ENCODE data around the gene ZNF189.

Gene ZNF189

DNA sequence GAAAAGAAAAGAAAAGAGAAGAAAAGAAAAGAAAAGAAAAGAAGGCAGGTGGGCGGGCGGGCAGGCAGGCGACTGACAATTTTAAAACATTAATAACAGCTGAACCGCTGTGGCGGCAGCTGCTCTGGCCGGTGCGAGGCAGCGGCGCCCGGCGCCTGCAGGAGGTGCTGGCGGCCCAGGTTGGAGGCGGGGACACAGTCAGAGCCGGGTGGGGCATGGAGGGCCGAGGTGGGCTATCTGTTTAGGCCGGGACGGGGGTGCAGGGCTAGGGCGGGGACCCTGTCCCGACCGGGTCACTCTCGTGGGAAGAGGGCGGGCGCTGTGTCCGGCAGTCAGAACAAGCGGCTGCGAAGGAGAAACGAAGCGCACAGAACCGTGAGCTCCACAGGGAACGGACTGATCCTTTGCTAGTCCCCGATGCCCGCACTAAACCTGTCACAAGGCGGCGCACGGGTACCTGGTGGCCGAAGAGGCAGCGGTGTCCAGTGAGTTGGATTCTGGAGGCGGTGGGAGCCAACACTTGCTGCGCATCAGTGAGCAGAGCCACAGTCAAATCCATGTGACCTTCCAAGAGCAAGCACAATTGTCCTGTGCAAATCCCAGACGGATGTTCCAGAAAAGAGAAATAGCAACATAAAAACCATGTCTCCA, 50.5 kb downstream of the ZNF189 start:
- Mint-ChIP-seq H3K4me3 (peak overlapping the region; percentile 81 to 83 (median 82)), H3K36me3 (ENCODE audit: low read depth) (no peaks in the 10 kb centered on the region), H3K9me3 (peaks cover 12% of the 10 kb centered on the region), H3K4me1 (peaks cover 11% of the 10 kb centered on the region), H3K27me3 (ENCODE audit: low read depth) (no peaks in the 10 kb centered on the region), H3K27ac (peak overlapping the region; percentile 48 to 71 (median 52))
- TF ChIP-seq, protein P1, sequence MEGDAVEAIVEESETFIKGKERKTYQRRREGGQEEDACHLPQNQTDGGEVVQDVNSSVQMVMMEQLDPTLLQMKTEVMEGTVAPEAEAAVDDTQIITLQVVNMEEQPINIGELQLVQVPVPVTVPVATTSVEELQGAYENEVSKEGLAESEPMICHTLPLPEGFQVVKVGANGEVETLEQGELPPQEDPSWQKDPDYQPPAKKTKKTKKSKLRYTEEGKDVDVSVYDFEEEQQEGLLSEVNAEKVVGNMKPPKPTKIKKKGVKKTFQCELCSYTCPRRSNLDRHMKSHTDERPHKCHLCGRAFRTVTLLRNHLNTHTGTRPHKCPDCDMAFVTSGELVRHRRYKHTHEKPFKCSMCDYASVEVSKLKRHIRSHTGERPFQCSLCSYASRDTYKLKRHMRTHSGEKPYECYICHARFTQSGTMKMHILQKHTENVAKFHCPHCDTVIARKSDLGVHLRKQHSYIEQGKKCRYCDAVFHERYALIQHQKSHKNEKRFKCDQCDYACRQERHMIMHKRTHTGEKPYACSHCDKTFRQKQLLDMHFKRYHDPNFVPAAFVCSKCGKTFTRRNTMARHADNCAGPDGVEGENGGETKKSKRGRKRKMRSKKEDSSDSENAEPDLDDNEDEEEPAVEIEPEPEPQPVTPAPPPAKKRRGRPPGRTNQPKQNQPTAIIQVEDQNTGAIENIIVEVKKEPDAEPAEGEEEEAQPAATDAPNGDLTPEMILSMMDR (IDR thresholded peaks at IDR 0.05; ENCODE audit: unreplicated experiment in 3 of 3), result peak; percentile 56 to 76 (median 72)

DNA sequence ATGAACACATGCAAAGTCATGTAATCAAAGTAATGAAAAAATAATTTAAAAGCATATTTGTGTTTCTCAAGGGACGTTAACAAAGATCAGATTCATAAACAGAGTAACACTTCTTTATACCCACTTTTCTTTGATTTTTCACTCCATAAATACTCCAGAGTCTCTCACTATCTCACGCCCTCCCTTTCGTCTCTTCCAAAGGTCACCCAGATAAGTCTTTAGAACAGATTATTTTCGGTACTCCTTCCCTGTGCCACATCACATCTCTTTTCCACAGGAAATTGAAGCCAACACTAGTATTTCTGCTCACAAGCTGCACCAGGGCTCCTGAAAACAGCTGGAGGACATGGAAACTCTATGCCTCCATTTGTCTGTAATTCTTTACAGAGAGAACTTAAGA, 52.3 kb downstream of the ZNF189 start:
- Mint-ChIP-seq H3K27me3 (ENCODE audit: low read depth) (no peaks in the 10 kb centered on the region), H3K4me1 (peaks cover 11% of the 10 kb centered on the region), H3K4me3 (peak overlapping the region in 1 of 3 experiments; percentile 53), H3K27ac (peak overlapping the region; percentile 17 to 35 (median 22)), H3K36me3 (ENCODE audit: low read depth) (no peaks in the 10 kb centered on the region), H3K9me3 (peaks cover 12% of the 10 kb centered on the region)
- TF ChIP-seq, protein P1 (IDR thresholded peaks at IDR 0.05; ENCODE audit: unreplicated experiment in 3 of 3), result no peak

DNA sequence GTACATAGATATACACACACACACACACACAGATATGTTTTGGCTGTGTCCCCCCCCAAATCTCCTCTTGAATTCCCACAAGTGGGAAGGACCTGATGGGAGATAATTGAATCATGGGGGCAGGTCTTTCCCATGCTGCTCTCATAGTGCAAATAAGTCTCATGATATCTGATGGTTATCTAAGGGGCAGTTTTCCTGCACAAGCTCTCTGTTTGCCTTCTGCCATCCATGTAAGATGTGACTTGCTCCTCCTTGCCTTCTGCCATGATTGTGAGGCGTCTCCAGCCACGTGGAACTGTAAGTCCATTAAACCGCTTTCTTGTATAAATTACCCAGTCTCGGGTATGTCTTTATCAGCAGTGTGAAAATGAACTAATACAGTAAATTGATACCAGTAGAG, 52.8 kb downstream of the ZNF189 start:
- Mint-ChIP-seq H3K4me1 (peaks cover 11% of the 10 kb centered on the region), H3K9me3 (peaks cover 12% of the 10 kb centered on the region), H3K27ac (no peak overlapping the region), H3K36me3 (ENCODE audit: low read depth) (no peaks in the 10 kb centered on the region), H3K27me3 (ENCODE audit: low read depth) (no peaks in the 10 kb centered on the region), H3K4me3 (no peak overlapping the region)
- TF ChIP-seq, protein P1 (IDR thresholded peaks at IDR 0.05; ENCODE audit: unreplicated experiment in 3 of 3), result no peak

DNA sequence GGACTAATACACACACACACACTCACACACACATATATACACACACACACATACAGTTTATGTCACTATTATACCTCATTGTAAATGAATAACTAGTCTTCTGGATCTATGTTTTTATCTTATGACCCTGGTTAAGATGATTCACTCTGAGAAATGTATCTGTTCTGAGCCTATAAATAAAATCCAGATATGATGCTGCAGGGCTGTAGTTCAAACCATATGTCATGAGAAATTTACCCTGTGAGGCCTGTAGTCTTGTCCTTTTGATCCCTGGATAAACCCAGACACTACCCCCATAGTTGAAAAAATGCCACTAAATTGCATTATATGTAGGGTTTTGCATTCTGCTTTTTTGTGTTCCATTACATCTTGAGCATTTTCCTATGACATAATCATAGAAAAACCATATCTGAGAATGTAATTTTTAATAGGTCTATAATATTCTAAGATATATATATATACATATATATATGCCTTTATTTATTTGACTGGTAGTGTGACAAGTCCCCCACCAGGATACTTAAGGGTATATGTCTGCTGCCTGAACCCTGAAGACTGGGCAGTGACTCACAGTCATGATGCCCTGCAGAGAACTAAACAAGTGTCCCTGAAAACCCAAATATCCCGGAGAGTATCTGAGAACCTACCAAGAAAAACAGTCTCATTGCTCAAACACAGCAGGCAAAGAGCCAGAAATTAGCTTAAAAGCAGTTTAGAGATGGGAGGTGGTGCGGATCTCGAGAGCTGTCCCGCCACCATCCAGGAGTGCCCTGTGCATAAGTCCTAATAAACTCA, 55.3 kb downstream of the ZNF189 start:
- H3K27me3 Mint-ChIP-seq (ENCODE audit: low read depth), result no peaks in the 10 kb centered on the region
- H3K9me3 Mint-ChIP-seq, result peaks cover 12% of the 10 kb centered on the region
- H3K27ac Mint-ChIP-seq, result no peak overlapping the region
- peaks cover 11% of the 10 kb centered on the region for H3K4me1 Mint-ChIP-seq
- H3K4me3 Mint-ChIP-seq, result no peak overlapping the region
- H3K36me3 Mint-ChIP-seq (ENCODE audit: low read depth), result no peaks in the 10 kb centered on the region
- TF ChIP-seq, protein P1 (IDR thresholded peaks at IDR 0.05; ENCODE audit: unreplicated experiment in 3 of 3), result no peak

DNA sequence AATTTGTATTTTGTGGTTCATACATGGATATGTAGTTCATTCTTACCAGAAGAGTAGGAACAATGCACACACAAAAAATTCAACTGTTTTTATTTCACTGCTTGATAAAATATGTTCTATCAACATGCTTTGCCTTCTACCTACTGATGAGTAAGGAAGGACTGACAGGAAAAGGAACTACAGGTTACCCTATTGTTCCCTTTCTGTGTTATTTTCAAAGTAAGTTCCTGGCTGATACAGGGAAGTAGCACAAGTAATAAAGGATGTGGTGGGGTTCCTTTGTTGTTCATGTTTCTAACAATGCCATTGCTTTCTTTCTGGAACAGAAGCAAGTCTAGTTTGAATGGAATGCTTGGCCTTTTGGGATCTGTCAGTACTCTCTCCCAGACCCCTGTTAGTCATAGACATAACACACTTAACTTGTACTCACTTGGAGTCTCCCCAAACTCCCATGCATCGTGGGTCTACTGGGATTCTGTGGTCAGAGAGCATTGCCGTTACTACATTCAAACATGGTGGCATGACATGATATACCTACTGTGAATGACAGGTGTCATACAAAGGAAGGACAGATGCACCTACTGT, 57.1 kb downstream of the ZNF189 start:
- Mint-ChIP-seq H3K27ac (no peak overlapping the region), H3K4me3 (no peak overlapping the region), H3K4me1 (peaks cover 5% of the 10 kb centered on the region), H3K9me3 (peaks cover 12% of the 10 kb centered on the region), H3K27me3 (ENCODE audit: low read depth) (no peaks in the 10 kb centered on the region), H3K36me3 (ENCODE audit: low read depth) (no peaks in the 10 kb centered on the region)
- TF ChIP-seq, protein P1 (IDR thresholded peaks at IDR 0.05; ENCODE audit: unreplicated experiment in 3 of 3), result no peak
